ENCODE measurements around the gene HIRIP3.
"Not testable (repeated sequence)": the region's sequence is repeated elsewhere in the genome, so short reads cannot be mapped to it uniquely, and the experiment has no call there.

Gene HIRIP3

GRCh38 chr16:30015450-30015849, 20.0 kb upstream of the HIRIP3 start:
- FAIRE-seq = not testable (repeated sequence)

- not testable (repeated sequence) for FAIRE-seq
Observed at GRCh38 chr16:30012598-30012997, 17.2 kb upstream of the HIRIP3 start.

DNA sequence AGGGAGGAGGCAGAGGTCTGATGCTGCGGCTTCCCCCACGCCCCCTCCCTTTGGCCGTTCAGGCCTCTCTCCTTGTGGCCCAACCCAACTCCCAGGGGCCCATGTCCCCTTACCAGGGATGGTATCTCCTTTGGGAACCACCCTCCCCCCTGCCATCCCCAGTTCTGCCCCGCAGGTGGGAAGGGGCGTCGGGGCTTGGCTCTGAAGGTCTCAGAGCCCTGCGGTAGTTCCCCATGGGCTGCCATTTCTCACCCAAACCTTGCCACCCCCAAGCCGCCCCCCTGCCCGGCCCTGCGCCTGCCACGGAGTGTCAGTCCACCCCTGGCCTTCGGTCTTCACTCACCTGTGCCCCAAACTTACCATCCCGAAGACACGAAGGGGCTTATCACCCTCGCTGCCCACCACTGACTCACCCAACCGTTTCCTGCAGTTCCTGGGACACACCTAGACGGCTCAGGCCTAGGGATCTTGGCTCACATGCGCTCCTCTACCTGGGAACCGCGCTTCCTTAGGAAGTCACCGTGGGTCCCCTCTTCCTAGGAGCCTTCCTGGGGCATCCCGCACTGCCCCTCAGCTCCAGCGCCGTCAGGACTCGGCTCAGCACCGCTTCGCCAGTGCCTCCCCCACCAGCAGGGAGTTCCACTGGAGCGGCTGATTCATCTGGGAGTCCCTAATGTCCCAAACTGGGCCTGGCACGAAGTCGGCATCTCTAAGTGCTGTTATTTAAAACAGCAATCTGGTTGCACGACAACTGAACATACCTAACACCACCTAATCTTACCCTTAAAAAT, 16.5 kb upstream of the HIRIP3 start:
- no peak for FAIRE-seq

- FAIRE-seq = no peak
Observed at GRCh38 chr16:30010844-30011713, 15.7 kb upstream of the HIRIP3 start, which contains the start of gene DOC2A. Gene DOC2A (minus strand): TSS chr16:30011027. CDS start chr16:30010222, 805 bp downstream.

DNA sequence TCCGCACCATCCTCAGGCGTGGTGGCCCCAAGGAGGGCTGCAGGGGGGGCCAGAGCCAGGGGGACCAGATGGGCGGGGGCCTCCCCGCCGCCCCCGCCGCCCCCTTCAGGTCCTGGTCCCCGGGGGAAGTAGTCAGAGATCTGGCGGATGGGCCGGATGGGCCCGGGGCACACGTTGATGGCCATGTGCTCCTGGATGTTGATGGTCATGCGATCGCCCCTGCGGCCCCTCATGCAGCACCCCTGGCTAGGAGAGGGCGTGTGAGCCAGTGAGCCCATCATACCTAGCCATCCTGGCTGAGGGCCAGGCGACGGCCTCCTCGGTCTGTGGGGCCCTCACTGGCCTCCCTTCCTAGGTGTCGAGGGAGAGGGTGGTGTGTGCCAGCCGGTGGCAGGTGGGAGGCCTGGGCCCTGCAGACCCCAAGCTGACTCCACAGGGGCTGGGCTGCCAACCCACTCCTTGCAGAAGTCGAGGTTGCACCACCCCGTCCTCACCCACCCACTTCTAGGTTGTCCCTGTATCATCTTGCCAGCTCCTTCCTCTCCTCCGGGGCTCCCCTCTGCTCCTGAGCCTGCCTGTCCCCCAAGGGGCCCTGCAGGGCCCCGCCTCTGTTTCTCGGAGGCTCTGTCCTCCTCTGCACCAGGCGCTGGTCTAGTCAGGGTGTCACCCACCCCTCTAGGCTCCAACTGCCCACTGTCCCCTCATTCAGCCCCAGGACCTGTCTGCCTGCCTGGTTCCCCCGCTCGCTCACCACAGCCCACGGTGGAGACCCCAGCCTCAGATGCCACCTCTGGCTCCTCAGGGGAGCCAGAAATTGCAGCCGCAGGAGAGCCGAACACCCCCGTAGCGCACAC, 14.8 kb upstream of the HIRIP3 start:
- FAIRE-seq = no peak

DNA sequence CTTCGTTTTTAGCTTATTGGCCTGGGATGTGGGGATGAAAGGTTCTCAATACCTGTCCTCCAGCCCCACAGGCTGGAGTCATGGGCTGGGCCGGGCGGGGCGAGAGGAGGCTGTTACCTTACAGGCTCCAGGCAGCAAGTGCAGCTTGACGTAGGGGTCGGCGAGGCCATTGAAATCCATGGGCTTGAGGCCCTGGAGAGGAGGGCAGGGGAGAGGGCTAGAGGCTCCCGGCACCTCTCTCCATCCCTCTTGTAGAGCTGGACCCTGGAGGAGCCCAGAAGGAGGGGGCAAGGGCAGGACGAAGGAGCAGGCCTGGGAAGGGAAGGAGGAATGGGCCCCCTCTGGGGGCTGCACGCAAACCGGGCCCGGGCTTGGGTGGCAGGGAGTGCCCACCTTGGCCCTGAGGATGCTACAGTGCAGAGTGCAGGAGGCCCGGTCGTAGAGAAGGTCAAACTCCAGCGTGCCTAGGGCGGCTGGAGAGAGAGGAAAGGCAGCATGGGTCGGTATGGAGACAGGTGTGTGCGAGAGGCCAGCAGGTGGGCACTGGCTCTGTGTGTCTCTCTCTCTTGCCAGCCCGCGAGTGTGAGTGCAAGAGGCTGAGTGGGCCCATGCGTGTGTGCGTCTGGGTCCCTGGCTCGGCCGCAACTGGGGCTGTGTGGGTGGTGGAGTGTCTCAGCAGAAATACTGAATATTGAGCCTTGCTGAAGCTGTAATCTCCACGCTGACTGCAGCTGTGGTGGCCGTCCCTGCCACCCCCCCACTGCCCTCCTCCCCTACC, 13.9 kb upstream of the HIRIP3 start:
- FAIRE-seq = no peak

GRCh38 chr16:30007378-30007895, 12.0 kb upstream of the HIRIP3 start:
- FAIRE-seq = no peak

- no peak for FAIRE-seq
Observed at GRCh38 chr16:30006659-30007377, 11.4 kb upstream of the HIRIP3 start.

GRCh38 chr16:30006095-30006473, 10.7 kb upstream of the HIRIP3 start:
- no peak for FAIRE-seq

- no peak for FAIRE-seq
Observed at GRCh38 chr16:30005341-30006094, 10.1 kb upstream of the HIRIP3 start.

DNA sequence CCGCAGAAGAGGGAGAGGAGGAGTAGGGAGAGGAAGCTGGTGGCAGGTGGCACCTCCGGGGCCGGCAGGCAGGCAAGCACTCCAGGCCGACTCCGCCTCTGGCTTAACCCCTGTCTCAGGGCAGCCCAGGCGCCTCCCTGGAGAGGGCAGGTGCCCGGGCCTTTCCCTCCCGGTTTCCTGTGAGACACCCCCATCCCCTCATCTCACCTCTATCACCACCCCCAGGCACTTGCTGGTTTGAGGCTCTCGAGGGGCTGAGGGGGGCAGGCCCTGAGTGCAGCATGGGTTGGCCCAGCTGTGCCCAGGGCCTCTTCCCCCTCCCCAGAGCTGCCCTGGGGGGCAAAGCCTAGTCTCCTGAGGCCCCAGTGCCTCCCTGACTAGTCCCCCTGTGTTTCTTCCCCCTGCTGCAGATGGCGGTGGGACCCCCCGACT, 9.4 kb upstream of the HIRIP3 start:
- FAIRE-seq = no peak

GRCh38 chr16:30004424-30004776, 9.0 kb upstream of the HIRIP3 start:
- FAIRE-seq = no peak

DNA sequence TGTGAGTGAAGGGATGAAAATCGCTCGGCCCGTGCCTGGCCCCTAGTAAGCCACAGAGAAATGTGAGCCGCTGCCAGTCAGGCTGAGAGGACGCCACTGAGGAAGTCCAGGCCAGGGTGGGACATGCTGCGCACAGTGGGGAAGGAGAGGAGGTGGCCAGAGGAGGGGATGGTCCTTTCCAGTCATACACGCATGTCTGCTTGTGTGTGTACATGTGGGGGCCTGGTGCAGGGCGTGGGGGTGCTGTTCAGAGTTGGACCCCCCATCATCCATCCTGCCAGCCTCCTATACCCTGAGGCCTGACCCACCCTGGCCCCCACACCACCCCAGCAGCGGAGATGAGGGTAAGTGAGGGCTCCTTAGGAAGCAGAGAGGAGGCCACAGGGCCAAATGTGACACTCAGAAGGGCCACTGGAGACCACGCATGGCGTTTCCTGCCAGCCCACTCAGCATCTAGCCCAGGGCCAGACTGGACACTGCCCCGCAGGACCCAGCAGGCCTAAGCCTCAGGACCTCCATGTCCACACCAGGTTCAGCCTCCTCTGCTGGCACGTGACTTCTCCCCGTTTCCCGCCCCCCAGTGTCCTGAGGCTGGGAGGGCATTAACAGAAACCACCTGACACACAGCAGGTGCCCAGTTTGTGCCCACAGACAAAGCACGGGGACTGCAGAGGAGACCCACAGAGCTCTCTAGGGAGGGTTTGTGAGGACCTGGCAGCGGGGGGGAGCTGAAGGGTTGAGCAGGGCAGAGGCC, 8.4 kb upstream of the HIRIP3 start:
- FAIRE-seq = no peak

- no peak for FAIRE-seq
Observed at GRCh38 chr16:30002614-30003346, 7.4 kb upstream of the HIRIP3 start.

DNA sequence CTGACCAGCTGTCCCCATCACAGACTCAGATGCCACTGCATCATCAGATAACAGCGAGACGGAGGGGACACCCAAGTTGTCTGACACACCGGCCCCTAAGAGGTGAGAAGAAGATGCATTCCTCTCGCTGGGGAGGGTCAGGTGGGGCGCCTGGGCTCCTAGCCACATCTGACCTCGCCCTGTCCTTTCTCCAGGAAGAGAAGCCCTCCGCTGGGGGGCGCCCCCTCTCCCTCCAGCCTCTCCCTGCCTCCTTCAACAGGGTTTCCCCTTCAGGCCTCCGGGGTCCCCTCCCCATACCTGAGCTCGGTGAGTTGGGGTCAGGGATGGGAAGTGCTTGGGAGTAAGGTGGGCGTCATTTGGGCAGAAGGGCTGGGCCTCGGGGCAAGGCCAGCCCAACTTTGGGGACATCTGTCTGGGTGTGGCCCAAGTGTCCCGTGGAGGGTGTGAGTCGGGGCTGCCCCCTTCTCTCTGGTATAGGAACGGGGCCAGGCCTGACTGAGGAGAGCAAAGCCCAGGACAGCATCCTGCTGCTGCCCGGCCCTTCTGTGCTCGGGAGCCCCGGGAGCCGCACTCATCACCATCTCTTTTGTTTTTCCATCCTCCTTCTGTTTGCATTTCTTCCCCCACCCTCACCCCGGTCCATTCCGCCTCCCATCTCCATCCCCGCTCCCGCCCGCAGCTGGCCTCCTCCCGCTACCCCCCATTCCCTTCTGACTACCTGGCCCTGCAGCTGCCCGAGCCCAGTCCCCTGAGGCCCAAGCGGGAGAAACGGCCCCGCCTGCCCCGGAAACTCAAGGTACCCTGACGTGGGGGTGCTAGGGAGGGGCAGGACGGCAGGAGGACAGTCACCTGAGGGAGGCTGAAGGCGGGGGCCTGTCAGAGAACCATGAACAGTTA, 5.6 kb upstream of the HIRIP3 start:
- no peak for FAIRE-seq

DNA sequence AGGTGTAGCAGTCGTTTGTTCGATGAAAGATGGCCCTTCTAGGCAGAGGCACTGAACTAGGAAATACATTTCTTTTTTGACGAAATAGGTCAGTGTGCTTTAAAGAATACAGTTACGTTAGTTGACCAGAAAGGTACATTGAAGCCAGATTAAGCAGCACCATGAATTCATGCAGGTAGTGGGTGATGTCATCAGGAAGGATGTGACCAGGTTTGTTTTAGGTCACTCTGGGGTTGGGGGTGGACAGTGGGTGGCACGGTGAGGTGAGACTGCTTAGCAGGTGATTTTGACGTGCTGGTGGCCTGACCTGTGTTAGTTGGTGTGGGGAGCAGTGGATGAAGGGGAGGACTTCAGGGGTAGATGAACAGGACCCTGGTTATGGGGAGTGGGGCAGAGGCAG, 4.2 kb upstream of the HIRIP3 start:
- FAIRE-seq = no peak

DNA sequence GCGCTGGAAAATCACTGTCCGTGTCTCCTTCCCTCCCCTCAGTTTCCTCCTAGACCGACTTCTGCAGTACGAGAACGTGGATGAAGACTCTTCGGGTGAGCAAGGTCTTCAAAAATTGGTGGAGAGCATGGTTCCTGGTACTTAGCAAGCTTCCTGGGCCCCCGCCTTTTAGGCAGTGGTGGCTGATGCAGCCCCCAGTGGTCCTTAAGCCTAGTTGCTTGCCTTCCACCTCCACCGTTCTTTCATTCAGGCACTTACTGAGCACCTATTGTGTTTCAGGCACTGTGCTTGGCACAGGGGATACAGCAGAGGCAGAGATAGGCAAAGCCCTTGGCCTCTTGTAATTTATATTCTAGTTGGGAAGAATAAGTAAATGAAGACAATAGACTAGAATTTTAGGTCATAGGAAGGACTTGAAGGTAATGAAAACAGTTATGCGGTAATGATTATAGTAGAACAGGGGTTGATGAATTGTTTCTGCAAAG, 1.4 kb upstream of the HIRIP3 start:
- FAIRE-seq = no peak
